ENCODE results near the gene C11orf97.

C11orf97 gene

GRCh38 chr11:94525546-94526324 is 13.5 kb downstream of the C11orf97 start:
- no peak for TF ChIP-seq CTCF (IDR thresholded peaks at IDR 0.05; ENCODE audit: borderline replicate concordance, insufficient read depth, low read depth, low read length)
- no peak overlapping the region for H3K4me3 ChIP-seq (ENCODE audit: low read depth, low read length)

GRCh38 chr11:94526645-94527438 is 14.6 kb downstream of the C11orf97 start:
- no peak overlapping the region for H3K4me3 ChIP-seq (ENCODE audit: low read depth, low read length)
- no peak for TF ChIP-seq CTCF (IDR thresholded peaks at IDR 0.05; ENCODE audit: borderline replicate concordance, insufficient read depth, low read depth, low read length)

- no peak overlapping the region for H3K4me3 ChIP-seq (ENCODE audit: low read depth, low read length)
- no peak for TF ChIP-seq CTCF (IDR thresholded peaks at IDR 0.05; ENCODE audit: borderline replicate concordance, insufficient read depth, low read depth, low read length)
These were observed 16.3 kb downstream of the C11orf97 start for GRCh38 chr11:94528551-94528950.

- TF ChIP-seq CTCF (IDR thresholded peaks at IDR 0.05; ENCODE audit: borderline replicate concordance, insufficient read depth, low read depth, low read length): no peak
- no peak overlapping the region for H3K4me3 ChIP-seq (ENCODE audit: low read depth, low read length)
These were observed 19.9 kb downstream of the C11orf97 start for GRCh38 chr11:94532211-94532610.

- no peak for TF ChIP-seq CTCF (IDR thresholded peaks at IDR 0.05; ENCODE audit: borderline replicate concordance, insufficient read depth, low read depth, low read length)
- no peak overlapping the region for H3K4me3 ChIP-seq (ENCODE audit: low read depth, low read length)
These were observed 20.9 kb downstream of the C11orf97 start for GRCh38 chr11:94533206-94533605.

- no peak overlapping the region for H3K4me3 ChIP-seq (ENCODE audit: low read depth, low read length)
- no peak for TF ChIP-seq CTCF (IDR thresholded peaks at IDR 0.05; ENCODE audit: borderline replicate concordance, insufficient read depth, low read depth, low read length)
These were observed 21.7 kb downstream of the C11orf97 start for GRCh38 chr11:94533696-94534630.

Data from GM12875 (cell line).